ENCODE data around the gene SLC22A2.

Gene SLC22A2

DNA sequence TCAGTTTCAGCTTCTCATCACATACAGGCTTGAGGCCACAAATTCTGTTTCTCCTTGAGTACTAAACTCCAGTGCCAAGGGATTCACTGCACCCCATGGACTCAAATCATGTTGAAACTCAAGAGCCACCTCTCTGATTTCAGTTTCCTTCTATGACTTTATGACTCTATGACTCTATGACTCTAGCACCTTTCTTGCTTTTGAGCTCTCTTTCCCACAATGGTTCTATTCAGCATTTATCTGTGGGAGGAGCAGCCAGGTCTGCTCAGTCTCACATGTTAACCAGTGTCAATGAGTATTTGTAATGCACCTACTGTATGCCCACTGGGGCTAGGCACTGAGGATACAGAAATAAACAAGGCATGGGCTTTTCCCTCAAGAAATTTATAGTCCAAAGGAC lies 14.6 kb upstream of the SLC22A2 start:
- DNase-seq = no peak

DNA sequence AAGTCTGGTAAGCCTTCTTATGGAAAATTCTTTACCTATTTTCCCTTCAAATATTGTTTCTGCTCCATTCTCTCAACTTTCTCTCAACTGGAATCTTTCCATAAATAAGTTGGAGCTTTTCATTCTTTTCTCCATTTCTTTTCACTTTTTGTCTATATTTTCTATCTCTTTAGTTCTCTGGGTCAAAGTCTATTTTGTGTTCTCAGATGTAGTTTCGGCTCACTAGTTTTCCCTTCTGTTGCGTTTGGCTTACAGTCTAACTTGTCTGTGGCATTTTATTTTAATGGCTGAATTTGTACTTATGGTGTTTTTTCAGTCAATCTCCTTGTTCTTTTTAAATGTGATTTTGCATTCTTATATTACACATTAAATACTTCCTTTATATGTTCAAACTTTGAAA lies 14.1 kb upstream of the SLC22A2 start:
- no peak for DNase-seq

DNA sequence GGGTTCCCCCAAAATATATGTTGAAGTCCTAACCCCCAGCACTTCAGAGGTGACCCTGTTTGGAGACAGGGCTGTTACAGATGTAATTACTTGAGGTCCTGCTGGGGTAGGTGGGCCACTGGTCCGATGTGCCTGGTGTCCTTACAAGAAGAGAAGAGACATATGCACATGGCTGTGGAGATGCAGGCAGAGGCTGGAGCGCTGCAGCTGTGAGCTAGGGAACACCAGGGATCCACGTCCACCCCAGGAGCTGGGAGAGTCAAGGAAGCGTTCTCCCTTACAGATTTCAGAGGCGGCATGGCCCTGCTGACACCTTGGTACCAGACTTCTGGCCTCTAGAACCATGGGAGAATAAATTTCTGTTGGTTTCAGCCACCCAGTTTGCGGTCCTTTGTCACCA lies 11.7 kb upstream of the SLC22A2 start:
- no peak for DNase-seq

DNA sequence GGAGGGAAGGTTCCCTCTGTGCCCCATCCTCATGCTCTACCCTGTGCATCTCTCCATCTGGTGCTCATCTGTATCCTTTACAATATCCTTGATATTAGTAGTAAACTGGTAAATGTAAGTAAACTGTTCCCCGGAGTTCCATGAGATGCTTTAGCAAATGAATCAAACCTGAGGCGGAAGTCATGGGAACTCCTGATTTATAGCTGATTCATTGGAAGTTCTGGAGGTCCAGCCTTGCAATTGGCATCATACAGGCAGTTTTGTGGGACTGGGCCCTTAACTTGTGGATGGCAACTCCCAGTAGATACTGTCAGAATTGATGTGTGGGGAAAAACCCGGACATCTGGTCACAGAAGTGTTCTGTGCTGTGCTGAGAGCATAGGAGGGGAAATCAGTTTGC lies 11.2 kb upstream of the SLC22A2 start:
- no peak for DNase-seq

DNA sequence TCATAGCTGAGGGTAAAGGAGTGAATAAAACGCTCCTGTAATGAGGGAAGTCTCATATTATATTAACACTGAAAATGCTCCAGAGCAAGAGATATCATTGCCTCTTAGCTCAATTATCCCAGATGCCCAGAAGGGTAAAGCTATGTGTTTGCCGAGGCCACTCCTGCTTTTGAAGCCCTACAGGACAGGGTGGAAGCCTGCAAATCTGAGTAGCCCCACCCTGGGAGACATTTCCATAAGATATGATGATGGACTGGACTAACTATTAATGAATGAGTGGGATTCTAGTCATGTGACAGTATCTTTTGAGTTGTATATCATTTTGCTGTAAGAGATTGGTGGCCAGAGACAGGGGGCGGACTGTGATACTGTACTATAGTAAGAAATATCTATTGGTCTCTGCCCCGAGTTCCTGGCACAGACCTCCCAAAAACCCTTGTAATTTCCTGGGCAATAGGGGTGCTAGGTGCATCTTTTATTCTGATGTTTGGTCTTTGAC lies 10.5 kb upstream of the SLC22A2 start:
- DNase-seq = no peak

GRCh38 chr6:160267102-160267501 lies 8.5 kb upstream of the SLC22A2 start:
- DNase-seq = no peak

DNA sequence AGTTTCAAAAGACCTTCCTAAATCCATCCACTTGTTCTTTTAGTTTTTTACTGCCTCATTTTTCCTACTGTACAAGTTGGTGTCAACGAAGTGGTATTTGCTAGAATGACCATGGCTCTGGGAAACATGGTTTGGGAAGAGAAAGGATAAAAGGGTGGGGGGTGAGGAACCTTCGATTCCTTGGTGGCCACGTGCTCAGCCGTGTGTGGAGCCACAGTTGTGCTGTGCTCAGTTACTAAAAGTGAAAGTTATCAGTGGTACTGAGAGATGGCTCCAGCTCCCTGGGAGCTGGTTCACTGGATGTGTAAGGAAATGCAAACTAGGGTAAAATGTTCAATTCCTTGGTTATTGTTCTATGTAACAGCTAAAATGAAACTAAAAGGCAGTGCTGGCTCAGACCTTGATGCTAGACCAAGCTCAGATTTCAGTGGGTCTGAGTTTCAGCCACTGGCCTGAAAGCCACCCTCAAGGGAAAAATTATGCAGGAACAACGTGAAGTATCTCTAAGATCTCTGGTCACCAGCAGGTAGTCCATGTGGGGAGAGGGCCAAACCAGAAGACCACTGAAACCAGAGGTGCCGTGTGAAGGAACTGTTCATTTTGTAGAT lies 7.4 kb upstream of the SLC22A2 start:
- no peak for DNase-seq

GRCh38 chr6:160264061-160264612 lies 5.5 kb upstream of the SLC22A2 start:
- no peak for DNase-seq

DNA sequence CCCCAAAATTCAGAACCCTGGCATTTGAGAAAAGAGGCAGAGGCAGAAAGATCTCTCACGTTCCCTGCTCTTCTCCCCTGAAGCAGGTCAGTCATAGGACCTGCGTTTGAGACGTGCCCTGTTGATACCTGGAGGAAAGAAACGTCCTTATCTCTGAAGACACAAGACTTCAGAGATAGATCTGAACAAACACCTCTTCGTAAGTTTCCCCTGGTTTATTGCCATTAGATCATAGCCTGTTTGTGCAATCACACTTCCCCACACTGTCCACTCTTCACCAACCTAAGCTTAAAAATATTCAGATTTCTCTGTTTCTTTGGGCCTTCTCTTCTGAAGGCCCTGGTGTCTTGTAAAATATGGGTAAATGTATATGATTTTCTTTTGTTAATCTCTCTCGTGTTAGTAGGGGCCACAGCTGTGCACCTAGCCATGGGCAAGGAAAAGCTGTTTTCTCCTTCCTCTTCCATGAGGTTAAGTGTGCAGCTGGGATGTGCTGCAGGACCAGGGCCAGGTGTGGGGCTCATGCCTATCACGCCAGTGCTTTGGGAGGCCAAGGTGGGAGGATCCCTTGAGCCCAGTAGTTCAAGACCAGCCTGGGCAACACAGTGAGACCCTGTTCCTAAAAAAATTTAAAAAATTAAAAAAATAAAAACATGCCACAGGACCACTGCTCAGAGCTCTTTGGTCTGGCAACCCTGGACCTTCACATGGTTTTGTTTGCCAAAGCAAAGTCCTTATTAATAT lies 4.7 kb upstream of the SLC22A2 start:
- DNase-seq = no peak

GRCh38 chr6:160261991-160262680 lies 3.5 kb upstream of the SLC22A2 start:
- DNase-seq = no peak

GRCh38 chr6:160260803-160261450 lies 2.3 kb upstream of the SLC22A2 start:
- DNase-seq = no peak

DNA sequence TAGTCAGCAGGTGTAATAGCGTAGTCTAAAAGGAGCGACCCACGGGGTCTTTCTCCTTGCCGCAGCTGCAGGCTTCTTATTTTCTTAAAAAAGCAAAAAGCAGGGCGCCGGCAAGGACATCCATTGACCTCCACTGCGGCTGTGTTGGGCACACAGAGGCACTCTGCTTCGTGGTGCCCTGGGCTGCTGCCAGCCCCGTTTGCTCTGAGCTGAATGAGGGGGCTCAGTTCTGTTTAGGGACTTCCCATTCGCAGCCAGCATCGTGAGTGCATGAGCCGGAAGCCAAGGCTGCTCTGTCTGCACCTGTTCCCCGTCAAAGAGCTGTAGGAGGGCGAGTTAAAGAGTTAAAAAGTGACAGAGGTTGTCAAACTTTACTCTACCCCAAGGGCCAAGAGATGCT lies 1.7 kb upstream of the SLC22A2 start:
- no peak for DNase-seq

- DNase-seq = no peak
Measured at GRCh38 chr6:160259598-160259997, 977 bp upstream of the SLC22A2 start.

DNA sequence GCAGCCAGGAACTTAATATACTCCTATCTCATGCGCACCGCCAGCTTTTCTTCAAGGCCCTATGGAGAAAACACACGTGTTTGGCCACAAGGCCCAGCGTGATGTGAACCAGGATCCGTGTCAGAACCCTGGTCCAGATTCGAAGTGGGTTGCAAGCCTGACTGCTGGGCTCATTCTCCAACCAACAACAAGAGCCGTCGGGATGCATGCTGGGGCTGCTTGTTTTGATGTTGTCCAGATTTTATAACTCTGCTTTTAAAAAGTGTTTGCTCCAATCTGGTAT lies 463 bp upstream of the SLC22A2 start:
- no peak for DNase-seq

- peak; percentile 89 for DNase-seq
Measured at GRCh38 chr6:160256445-160256844, 2.2 kb downstream of the SLC22A2 start.

DNA sequence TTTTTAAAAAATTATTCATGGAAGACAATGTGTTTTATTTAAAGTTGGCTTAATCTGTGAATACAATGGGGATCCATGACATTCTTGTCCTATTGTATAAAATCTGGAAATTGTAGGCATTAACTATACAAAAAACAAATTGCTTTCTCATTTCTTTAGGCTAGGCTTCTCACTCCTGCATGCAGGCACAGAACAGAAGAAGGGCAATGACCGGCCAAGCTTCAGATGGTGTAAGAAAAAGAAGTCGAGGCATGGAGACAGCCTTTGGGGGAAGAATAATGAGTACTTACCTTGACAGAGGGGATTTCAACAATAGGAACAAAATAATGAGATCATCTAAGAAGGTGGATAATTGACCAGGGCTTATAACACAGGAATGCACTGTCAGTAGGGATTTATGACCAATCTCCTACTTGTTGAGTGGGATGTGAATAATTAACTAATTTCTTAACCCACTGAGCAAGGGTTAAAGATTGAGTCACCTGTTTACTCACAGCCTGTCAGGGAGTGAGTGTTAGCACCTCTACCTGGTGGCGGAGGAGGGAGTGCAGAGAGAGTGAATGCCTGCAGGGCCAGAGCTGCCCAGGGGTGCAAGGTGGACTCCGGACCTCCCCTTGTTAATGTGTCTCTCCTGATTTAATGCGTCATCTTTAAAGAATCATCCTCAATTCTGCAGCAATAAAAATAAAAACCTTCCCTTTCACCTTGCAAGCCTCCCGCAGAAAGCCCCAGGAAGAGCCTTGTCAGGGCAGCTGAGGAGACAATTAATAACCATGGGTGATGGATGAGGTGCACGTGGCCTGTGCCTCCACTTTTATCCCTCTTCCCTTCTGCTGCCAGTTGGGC lies 3.9 kb downstream of the SLC22A2 start:
- peak; percentile 100 for DNase-seq

GRCh38 chr6:160253714-160254113 lies 4.9 kb downstream of the SLC22A2 start:
- DNase-seq = peak; percentile 28

- peak; percentile 23 for DNase-seq
Measured at GRCh38 chr6:160253292-160253691, 5.3 kb downstream of the SLC22A2 start.

DNA sequence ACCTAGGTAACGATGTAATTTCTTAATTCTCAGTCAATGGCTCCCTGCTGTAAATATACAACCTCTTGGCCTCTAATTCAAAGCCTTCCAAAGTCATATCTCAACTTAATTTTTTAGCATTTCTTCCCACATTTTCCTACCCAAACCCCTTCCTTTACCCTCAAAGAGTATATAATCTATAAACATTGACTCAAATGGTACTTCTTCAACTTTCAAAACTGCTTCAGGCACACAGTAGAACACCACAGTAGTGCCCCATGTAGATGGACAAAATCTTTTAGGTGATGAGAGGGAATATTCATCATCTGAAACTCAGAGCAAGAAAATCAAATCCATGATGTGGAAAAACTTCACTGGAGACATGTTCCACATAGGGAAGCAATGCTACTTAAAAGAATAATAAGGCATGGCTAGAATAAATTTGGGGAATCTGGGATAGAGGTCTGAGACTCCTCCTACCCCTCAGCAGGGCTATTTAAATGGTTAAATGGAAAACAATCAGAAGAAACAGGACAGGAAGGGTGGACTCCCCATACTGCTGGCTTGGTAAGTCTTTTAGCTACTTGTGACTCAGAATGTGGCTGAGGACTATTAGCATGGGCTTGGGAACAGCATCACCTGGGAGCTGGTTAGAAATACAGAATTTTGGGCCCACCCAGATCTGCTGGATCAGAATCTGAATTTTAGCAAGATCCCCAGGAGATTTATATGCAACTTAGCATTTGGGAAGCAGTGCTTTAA lies 6.4 kb downstream of the SLC22A2 start:
- DNase-seq = no peak

GRCh38 chr6:160249671-160250070 lies 8.9 kb downstream of the SLC22A2 start:
- peak; percentile 30 for DNase-seq

DNA sequence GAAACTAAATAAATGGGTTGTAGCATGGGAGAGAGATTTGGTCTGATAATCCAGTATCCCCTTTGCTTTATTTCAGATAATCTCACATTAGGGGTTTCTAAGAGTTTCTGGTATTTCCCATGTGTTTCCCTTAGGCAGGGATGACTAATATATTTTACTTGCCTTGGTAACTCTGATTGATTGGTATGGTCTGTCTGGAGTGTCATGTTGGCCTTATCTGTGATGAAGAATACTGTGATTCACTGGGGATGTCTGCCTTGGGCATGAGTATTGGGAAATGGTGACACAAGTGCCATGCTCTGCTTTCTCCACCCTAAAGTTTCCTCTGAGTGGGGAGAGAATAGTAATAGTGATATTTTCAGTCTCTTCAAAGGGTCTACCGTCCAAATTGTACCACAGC lies 10.1 kb downstream of the SLC22A2 start:
- peak; percentile 93 for DNase-seq

DNA sequence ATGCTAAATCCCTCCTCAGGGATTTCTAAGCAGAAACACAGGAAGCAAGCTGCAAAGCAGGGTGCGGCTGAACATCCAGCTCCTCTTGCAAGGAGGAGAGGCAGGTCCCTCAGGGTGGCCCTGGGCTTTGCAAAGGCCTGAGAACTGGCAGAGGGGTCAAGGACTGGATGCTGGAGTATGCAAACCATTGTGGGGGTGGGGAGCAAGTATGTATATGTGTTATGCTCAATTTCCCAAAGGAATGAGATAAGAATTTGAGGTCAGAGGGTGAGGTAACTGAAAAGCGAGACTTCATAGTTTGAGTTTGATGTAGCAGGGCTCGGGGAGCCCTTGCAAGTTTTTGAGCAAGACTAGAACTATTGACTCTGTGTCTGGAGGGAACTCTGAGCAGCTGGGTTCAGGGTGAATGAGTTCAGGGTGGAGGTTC lies 11.2 kb downstream of the SLC22A2 start:
- DNase-seq = peak; percentile 93

Data from kidney glomerular epithelial cell (primary cell).